ENCODE results near the gene SCRN3.
"Not testable (repeated sequence)": the region's sequence is repeated elsewhere in the genome, so short reads cannot be mapped to it uniquely, and the experiment has no call there.

SCRN3 gene

GRCh38 chr2:174410039-174410438 is 14.5 kb downstream of the SCRN3 start:
- not testable (repeated sequence) for DNase-seq

GRCh38 chr2:174412256-174412655 is 16.7 kb downstream of the SCRN3 start:
- DNase-seq = no peak

- no peak for DNase-seq
Measured at GRCh38 chr2:174428214-174428613, 32.7 kb downstream of the SCRN3 start.

GRCh38 chr2:174430066-174430465 is 34.5 kb downstream of the SCRN3 start:
- DNase-seq = no peak

GRCh38 chr2:174431902-174432301 is 36.4 kb downstream of the SCRN3 start:
- no peak for DNase-seq

GRCh38 chr2:174436351-174436750 is 40.8 kb downstream of the SCRN3 start:
- DNase-seq = no peak

- DNase-seq = no peak
Measured at GRCh38 chr2:174438146-174438886, 42.8 kb downstream of the SCRN3 start.

- no peak for DNase-seq
Measured at GRCh38 chr2:174439323-174439722, 43.8 kb downstream of the SCRN3 start.

- DNase-seq = no peak
Measured at GRCh38 chr2:174439950-174440349, 44.4 kb downstream of the SCRN3 start.

GRCh38 chr2:174442546-174443510 is 47.3 kb downstream of the SCRN3 start:
- DNase-seq = no peak

GRCh38 chr2:174444761-174445160 is 49.2 kb downstream of the SCRN3 start:
- DNase-seq = no peak

- no peak for DNase-seq
Measured at GRCh38 chr2:174445248-174445647, 49.7 kb downstream of the SCRN3 start.

GRCh38 chr2:174446531-174446930 is 51.0 kb downstream of the SCRN3 start:
- no peak for DNase-seq

- DNase-seq = no peak
Measured at GRCh38 chr2:174449033-174449432, 53.5 kb downstream of the SCRN3 start.

GRCh38 chr2:174450021-174450816 is 54.7 kb downstream of the SCRN3 start:
- no peak for DNase-seq

GRCh38 chr2:174454566-174454965 is 59.0 kb downstream of the SCRN3 start:
- no peak for DNase-seq

- DNase-seq = no peak
Measured at GRCh38 chr2:174461221-174461620, 65.7 kb downstream of the SCRN3 start.

GRCh38 chr2:174465327-174465726 is 69.8 kb downstream of the SCRN3 start:
- DNase-seq = no peak

- no peak for DNase-seq
Measured at GRCh38 chr2:174473796-174474195, 78.3 kb downstream of the SCRN3 start.

GRCh38 chr2:174477759-174478158 is 82.2 kb downstream of the SCRN3 start:
- DNase-seq = peak; percentile 46
